OCI-LY1 (cell line): ENCODE results near the gene ADAM12.

ENCODE experiments used
- H2AFZ ChIP-seq: fragments of 200-600 bp; sonication (generic), shearing (Covaris generic); 2 replicates; pipeline ENCODE4 v1.6.0; 2014; ENCODE audit warnings: antibody characterized with exemption, mild to moderate bottlenecking, low read length
- H3F3A ChIP-seq: fragments of 200-600 bp; sonication (generic), shearing (Covaris generic); 2 replicates; pipeline ENCODE4 v1.6.0; 2014; ENCODE audit warnings: mild to moderate bottlenecking, antibody characterized with exemption, low read length, moderate library complexity; ENCODE audit not compliant: insufficient read depth
- H3K27ac ChIP-seq: fragments of 200-600 bp; sonication (generic); 2 replicates; pipeline ENCODE4 v1.5.1; 2014; ENCODE audit warnings: low read length, mixed run types, mild to moderate bottlenecking, low read depth; ENCODE audit not compliant: poor library complexity, severe bottlenecking
- H3K27me3 ChIP-seq: fragments of 200-600 bp; sonication (generic); 2 replicates; pipeline ENCODE4 v1.6.0; 2014; ENCODE audit warnings: antibody characterized with exemption, mild to moderate bottlenecking, low read length, moderate library complexity; ENCODE audit not compliant: insufficient read depth
- H3K36me3 ChIP-seq: fragments of 200-600 bp; sonication (generic); 2 replicates; pipeline ENCODE4 v1.6.1; 2014; ENCODE audit warnings: mild to moderate bottlenecking, antibody characterized with exemption, low read length, moderate library complexity, mixed read lengths; ENCODE audit not compliant: insufficient read depth
- H3K4me1 ChIP-seq: fragments of 200-600 bp; sonication (generic); 2 replicates; pipeline ENCODE4 v1.5.1; 2014; ENCODE audit warnings: mild to moderate bottlenecking, low read length, moderate library complexity; ENCODE audit not compliant: insufficient read depth, severe bottlenecking
- H3K4me2 ChIP-seq: fragments of 200-600 bp; sonication (generic), shearing (Covaris generic); 2 replicates; pipeline ENCODE4 v1.6.1; 2014; ENCODE audit warnings: low read length
- H3K4me3 ChIP-seq: fragments of 200-600 bp; sonication (generic); 2 replicates; pipeline ENCODE4 v1.5.1; 2014; ENCODE audit warnings: low read length, low read depth, mild to moderate bottlenecking, mixed read lengths; ENCODE audit not compliant: poor library complexity, severe bottlenecking
- H3K79me2 ChIP-seq: fragments of 200-600 bp; shearing (Covaris generic); 2 replicates; pipeline ENCODE4 v1.6.1; 2016; ENCODE audit warnings: mixed run types, low read length, mixed read lengths; ENCODE audit not compliant: insufficient read depth
- H3K9ac ChIP-seq: fragments of 200-600 bp; sonication (generic), shearing (Covaris generic); 2 replicates; pipeline ENCODE4 v1.6.1; 2014; ENCODE audit warnings: mild to moderate bottlenecking, low read length, mixed read lengths
- H3K9me2 ChIP-seq: fragments of 200-600 bp; sonication (generic), shearing (Covaris generic); 2 replicates; pipeline ENCODE4 v1.6.1; 2014; ENCODE audit warnings: low read depth, mild to moderate bottlenecking, low read length, mixed read lengths
- H3K9me3 ChIP-seq: fragments of 200-600 bp; shearing (Covaris generic); 2 replicates; pipeline ENCODE4 v1.6.1; 2014; ENCODE audit warnings: low read length, mixed read lengths
- H4K20me1 ChIP-seq: fragments of 200-600 bp; sonication (generic), shearing (Covaris generic); 2 replicates; pipeline ENCODE4 v1.6.0; 2016; ENCODE audit warnings: mild to moderate bottlenecking, low read length; ENCODE audit not compliant: insufficient read depth
- CTCF ChIP-seq: fragments of 200-600 bp; sonication (generic), shearing (Covaris generic); IDR thresholded peaks from 2 replicates; pipeline ENCODE4 v1.5.1; 2017; ENCODE audit warnings: mild to moderate bottlenecking, antibody characterized with exemption, low read length, moderate library complexity, mixed read lengths
- EZH2 ChIP-seq: fragments of 200-600 bp; sonication (generic), shearing (Covaris generic); IDR thresholded peaks from 2 replicates; pipeline ENCODE4 v1.8.0; 2017; ENCODE audit warnings: borderline replicate concordance, mixed run types, mild to moderate bottlenecking, antibody characterized with exemption, low read length, moderate library complexity, mixed read lengths

Gene ADAM12

GRCh38 chr10:125964558-125964957 lies 423.7 kb downstream of the ADAM12 start:
- Histone ChIP-seq H4K20me1 (no peaks in the 10 kb centered on the region), H3K4me2 (no peak overlapping the region), H3K4me3 (no peak overlapping the region), H3K4me1 (no peaks in the 10 kb centered on the region), H2AFZ (no peak overlapping the region), H3K79me2 (no peaks in the 10 kb centered on the region), H3K9me2 (no peaks in the 10 kb centered on the region), H3F3A (no peaks in the 10 kb centered on the region), H3K36me3 (no peaks in the 10 kb centered on the region), H3K9ac (no peak overlapping the region), H3K9me3 (no peaks in the 10 kb centered on the region), H3K27ac (no peak overlapping the region), H3K27me3 (no peaks in the 10 kb centered on the region)
- TF ChIP-seq CTCF (no peak), EZH2 (no peak)
